Keratinocyte (primary cell): ENCODE data around the gene C17orf113.

Source experiments
- CTCF ChIP-seq, 3 experiments: IDR thresholded peaks in 1 of 3; conservative IDR thresholded peaks in 1 of 3; optimal IDR thresholded peaks in 1 of 3; 2 replicates in 2 of 3; 3 replicates in 1 of 3; pipeline versions ENCODE3 to v1.5.1; 2011; ENCODE audit warnings: low read length in 3 of 3, mild to moderate bottlenecking in 3 of 3, moderate library complexity in 2 of 3, control low read depth in 1 of 3, inconsistent platforms in 1 of 3; ENCODE audit not compliant: insufficient read depth in 2 of 3; ENCODE audit errors: extremely low read depth in 1 of 3
- EZH2 ChIP-seq: IDR thresholded peaks from one replicate; pipeline ENCODE4 v1.6.1; 2012; ENCODE audit warnings: inconsistent platforms, mild to moderate bottlenecking, low read length, moderate library complexity

- TF ChIP-seq CTCF (optimal IDR thresholded peaks at IDR 0.05 in 1 of 3, IDR thresholded peaks at IDR 0.05 in 1 of 3, conservative IDR thresholded peaks at IDR 0.05 in 1 of 3; ENCODE audit: extremely low read depth in 1 of 3, insufficient read depth in 2 of 3, low read length in 3 of 3): no peak
- TF ChIP-seq EZH2: no peak
These were observed 34.0 kb downstream of the C17orf113 start for GRCh38 chr17:42016411-42016831.
